Measurements from ENCODE around the gene USP47.

Gene USP47

DNA sequence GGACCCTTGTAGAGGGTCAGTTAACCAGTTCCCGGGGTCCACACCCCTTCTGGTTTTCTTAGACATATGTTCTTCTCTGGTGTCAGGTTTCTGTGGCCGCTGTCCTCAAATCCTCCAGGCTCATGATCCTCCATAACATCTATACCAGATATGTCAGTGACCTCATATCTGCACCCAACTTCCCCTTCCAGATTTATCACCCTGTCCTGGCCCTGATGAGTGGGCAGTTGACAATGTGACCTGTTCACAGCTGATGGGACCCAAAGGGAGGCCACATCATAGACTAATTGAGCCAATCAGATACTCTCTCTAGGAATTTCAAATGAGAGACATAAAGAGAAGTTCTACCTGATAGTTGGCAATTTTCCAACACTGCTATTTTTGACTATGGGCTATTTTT, 161.6 kb downstream of the USP47 start:
- DNase-seq (ENCODE audit: low read depth), result no peak

DNA sequence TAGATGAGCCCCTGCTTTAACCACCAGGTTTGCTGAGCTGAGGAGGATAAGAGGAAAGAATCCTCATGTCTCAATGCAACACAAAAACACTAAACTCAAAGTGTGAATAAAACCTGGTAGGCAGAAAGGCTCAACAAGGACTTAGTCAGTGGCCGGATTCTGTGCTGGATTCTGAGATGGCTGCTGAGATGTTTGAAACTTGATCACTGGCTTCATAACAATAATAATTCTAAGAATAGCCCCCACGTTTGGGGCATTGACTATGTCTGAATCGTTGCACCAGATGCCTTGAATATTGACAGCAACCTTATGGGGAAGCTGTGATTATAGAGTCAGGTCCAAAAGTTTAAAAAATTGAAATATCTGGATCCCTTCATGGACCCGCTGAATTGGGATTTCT, 162.0 kb downstream of the USP47 start:
- DNase-seq (ENCODE audit: low read depth), result no peak

DNA sequence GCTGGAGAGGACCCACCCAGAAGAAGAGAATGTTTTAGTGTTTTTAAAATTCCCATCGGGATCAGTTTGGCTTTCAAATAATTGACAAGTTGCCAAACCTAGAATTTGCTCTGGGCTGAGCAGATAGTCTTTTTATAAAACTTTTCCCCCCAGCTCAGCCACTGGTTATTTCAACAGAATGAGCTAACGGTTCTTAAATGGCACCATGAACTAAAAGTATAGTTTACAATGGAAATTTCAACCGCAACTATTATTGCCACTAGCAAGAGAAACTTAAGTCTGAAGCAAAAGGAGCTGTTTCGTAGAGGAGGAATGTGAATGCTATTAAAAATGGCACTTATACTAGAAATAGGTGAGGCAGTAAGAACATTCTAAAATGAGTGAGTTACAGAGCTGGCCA, 163.3 kb downstream of the USP47 start:
- DNase-seq (ENCODE audit: low read depth), result no peak

DNA sequence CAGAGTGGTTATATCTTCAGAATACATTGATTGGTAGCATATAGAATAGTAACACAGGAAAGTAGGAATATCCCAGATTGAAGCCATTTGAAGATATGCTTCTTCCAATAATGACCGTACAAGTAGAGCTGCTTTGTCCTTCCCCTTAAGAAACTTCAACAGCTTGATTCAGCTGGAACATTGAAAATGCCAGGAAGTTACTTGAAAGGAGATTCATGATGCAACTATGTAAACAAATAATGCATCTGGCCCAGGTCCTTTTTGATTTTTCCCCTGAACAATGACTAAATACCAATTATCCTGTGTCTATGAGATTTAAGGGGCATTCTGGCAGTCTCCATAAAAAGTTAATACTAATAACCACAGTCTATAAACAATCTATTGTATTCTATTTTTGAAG, 163.7 kb downstream of the USP47 start:
- no peak for DNase-seq (ENCODE audit: low read depth)

DNA sequence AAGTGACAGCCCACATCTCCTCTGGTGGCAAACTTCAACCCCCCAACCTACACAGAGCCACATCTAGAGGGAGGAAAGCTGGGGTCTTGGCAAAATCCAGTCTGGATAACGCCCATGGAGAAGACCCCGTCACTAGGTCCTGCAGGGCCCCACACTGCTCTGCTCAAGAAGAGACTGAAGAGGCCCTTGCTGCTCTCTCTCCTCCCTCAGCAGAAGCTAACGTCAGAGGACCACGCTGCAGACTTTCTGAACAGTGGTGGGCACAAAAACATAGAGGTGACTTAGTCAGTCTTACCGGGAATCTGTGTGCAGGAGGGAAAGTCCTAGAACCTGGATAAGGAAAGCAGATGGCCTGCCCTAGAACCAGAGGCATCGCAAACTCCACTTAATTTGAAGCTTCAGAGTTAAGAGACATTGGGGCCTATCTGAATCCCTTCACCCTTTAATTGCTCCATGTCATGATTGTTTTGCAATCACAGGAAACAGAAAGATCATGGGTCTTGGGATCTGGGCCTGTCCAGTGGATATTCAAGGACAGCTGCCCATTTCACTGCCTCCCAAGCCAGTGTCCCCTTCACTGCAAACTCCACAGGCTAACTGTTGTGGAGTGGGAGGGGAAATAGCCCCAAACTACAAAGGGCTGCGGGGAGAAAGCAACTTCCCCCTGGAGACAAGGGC, 164.9 kb downstream of the USP47 start:
- no peak for DNase-seq (ENCODE audit: low read depth)

DNA sequence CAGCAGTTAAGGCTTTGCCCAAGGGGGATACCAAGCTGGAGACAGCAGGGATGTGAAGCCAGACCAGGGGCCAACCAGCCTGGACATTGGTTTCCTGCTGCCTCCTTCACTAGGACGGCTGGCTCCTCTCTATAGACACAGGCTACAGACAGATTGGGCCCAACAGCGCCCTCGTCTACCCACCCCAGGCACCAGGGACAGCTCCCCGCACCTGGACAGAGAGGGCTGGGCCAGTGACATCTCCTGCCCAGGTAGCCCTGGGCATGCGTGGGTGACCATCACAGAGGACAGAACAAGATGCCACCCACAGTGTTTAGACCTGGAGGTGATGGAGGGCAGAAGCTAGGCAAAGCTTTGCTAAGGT, 165.4 kb downstream of the USP47 start:
- DNase-seq (ENCODE audit: low read depth), result no peak

DNA sequence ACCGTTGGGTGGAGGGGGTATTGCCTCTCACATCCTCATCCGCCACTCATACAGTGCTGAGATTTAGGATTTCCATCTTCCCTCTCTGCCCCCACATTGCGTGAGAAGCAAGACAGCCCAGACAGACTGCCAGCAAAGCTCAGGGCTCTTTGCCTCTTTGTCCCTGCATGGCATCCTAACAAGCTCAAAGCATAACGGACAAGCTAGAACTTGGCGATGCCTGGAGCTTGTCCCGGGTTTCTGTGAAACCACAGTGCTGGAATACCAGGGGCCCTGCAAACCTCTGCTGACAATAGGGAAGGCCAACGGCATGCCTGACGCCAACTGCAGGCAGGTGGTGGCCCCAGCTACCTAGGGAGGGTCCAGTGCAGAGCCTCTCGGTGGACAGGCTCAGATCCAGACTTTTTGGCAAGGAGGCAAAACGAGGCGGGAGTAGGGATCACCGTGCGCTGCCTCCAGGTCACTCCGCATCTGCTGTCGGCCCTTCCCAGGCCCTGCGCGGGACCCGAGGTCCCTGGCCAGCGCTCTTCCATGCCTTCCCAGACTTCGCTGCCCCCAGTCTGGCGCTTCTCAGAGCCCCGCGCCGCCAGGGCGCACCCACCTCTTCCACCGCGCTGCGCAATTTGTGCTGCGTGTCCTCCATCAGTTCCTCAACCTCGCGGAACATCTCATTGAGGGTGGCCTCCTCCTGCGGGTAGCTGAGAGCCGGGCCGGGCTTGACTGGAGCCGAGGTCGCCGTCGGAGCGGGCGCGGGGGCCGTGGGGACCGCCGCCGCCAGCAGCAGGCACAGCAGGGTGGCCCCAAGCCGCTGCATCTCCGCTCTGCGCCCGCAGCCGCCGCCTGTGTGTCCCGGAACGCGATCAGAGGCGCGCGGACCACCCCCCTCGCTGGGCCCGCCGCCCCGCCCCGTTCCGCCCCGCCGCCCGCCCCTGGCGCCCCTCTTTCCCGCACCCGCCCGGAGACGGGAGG, 166.3 kb downstream of the USP47 start, which contains the start of gene DKK3:
Gene DKK3 (minus strand): TSS at position 858 of the 969 bp plus-strand sequence. CDS start 44 bp downstream, at position 814.
- DNase-seq (ENCODE audit: low read depth), result no peak
